Stimulated activated CD8-positive, alpha-beta memory T cell treated with anti-CD3 and anti-CD28 coated beads, Interleukin-15, amount 100 ng/mL, for 4 hours (primary cell): ENCODE measurements around the gene RNF224.
A peak's percentile ranks its signal among the peaks of the same experiment; 100 is the strongest.
"Not testable (repeated sequence)": the region's sequence is repeated elsewhere in the genome, so short reads cannot be mapped to it uniquely, and the experiment has no call there.

Source experiments
- DNase-seq, 2 donors: peaks; one replicate each; pipeline ENCODE4 v3.0.0-alpha.2; 2020; ENCODE audit warnings: low read depth in 2 of 2

Gene RNF224

GRCh38 chr9:137240841-137241489 lies 13.7 kb downstream of the RNF224 start, which contains the start of gene TUBB4B:
TSS of gene TUBB4B (plus strand) at chr9:137241287. CDS start at chr9:137241361, 74 bp downstream.
- peak; percentile 95 to 98 for DNase-seq

- DNase-seq = peak; percentile 55 to 66
Observed at GRCh38 chr9:137241490-137242268, 14.4 kb downstream of the RNF224 start.

- no peak for DNase-seq
Observed at GRCh38 chr9:137242269-137243203, 15.2 kb downstream of the RNF224 start.

- not testable (repeated sequence) for DNase-seq
Observed at GRCh38 chr9:137243266-137243625, 15.9 kb downstream of the RNF224 start.

- DNase-seq = no peak
Observed at GRCh38 chr9:137243626-137244485, 16.6 kb downstream of the RNF224 start.

GRCh38 chr9:137244486-137245449 lies 17.5 kb downstream of the RNF224 start:
- no peak for DNase-seq

GRCh38 chr9:137245450-137246421 lies 18.4 kb downstream of the RNF224 start:
- DNase-seq = no peak

GRCh38 chr9:137247135-137247915 lies 20.0 kb downstream of the RNF224 start:
- DNase-seq = no peak

GRCh38 chr9:137247916-137248175 lies 20.5 kb downstream of the RNF224 start:
- no peak for DNase-seq

- no peak for DNase-seq
Observed at GRCh38 chr9:137250329-137251193, 23.3 kb downstream of the RNF224 start.

GRCh38 chr9:137251194-137251461 lies 23.8 kb downstream of the RNF224 start, which contains the start of gene STPG3:
TSS of gene STPG3 (plus strand) at chr9:137251286. CDS start at chr9:137251287, 1 bp downstream.
- no peak for DNase-seq

- no peak for DNase-seq
Observed at GRCh38 chr9:137251490-137252268, 24.4 kb downstream of the RNF224 start.

- DNase-seq = no peak
Observed at GRCh38 chr9:137252555-137253506, 25.5 kb downstream of the RNF224 start.

- no peak for DNase-seq
Observed at GRCh38 chr9:137253717-137254623, 26.7 kb downstream of the RNF224 start.
